Osteocyte (in vitro differentiated cells): Measurements from ENCODE around the gene PKP3. TPM values are rescaled to one million over a fixed set of nuclear protein-coding genes. Genes with fewer than 3 reads are reported as not detected.
"Not testable (repeated sequence)": the region's sequence is repeated elsewhere in the genome, so short reads cannot be mapped to it uniquely, and the experiment has no call there.

ENCODE experiments used
- DNase-seq: peaks from one replicate; pipeline ENCODE4 v3.0.0; 2021; ENCODE audit warnings: mixed read lengths; ENCODE audit not compliant: unreplicated experiment; ENCODE audit errors: extremely low spot score
- H3K27ac Mint-ChIP-seq: one replicate; pipeline ENCODE4 v1.8.0; 2021; ENCODE audit warnings: mild to moderate bottlenecking, mixed read lengths; ENCODE audit not compliant: unreplicated experiment
- H3K27me3 Mint-ChIP-seq: one replicate; pipeline ENCODE4 v1.8.0; 2021; ENCODE audit warnings: mixed read lengths; ENCODE audit not compliant: unreplicated experiment
- H3K36me3 Mint-ChIP-seq: one replicate; pipeline ENCODE4 v1.8.0; 2021; ENCODE audit warnings: mixed read lengths; ENCODE audit not compliant: unreplicated experiment
- H3K4me1 Mint-ChIP-seq: one replicate; pipeline ENCODE4 v1.8.0; 2021; ENCODE audit warnings: mixed read lengths; ENCODE audit not compliant: unreplicated experiment
- H3K4me3 Mint-ChIP-seq: one replicate; pipeline ENCODE4 v1.8.0; 2021; ENCODE audit warnings: mild to moderate bottlenecking, moderate library complexity, mixed read lengths; ENCODE audit not compliant: unreplicated experiment
- H3K9me3 Mint-ChIP-seq: one replicate; pipeline ENCODE4 v1.8.0; 2021; ENCODE audit warnings: mixed read lengths; ENCODE audit not compliant: unreplicated experiment
- total RNA-seq: library from RNA; stranded (reverse); gene quantifications from 2 replicates; pipeline ENCODE4 v1.2.1, GENCODE V29; 2021
- TF ChIP-seq, protein P1 (sequence below): fragments of 200-600 bp; sonication (generic); IDR thresholded peaks from 2 replicates; pipeline ENCODE4 v1.5.0; 2021; ENCODE audit warnings: antibody characterized with exemption, mild to moderate bottlenecking, moderate library complexity

Gene PKP3
- total RNA-seq, 1 donor from 2014 or later: 0.40 TPM

GRCh38 chr11:431921-432320 is 37.9 kb downstream of the PKP3 start:
- Mint-ChIP-seq H3K4me3 (no peak overlapping the region), H3K27me3 (no peaks in the 10 kb centered on the region), H3K27ac (no peak overlapping the region), H3K36me3 (no peaks in the 10 kb centered on the region), H3K9me3 (no peaks in the 10 kb centered on the region), H3K4me1 (no peaks in the 10 kb centered on the region)
- no peak for DNase-seq
- TF ChIP-seq, protein P1, sequence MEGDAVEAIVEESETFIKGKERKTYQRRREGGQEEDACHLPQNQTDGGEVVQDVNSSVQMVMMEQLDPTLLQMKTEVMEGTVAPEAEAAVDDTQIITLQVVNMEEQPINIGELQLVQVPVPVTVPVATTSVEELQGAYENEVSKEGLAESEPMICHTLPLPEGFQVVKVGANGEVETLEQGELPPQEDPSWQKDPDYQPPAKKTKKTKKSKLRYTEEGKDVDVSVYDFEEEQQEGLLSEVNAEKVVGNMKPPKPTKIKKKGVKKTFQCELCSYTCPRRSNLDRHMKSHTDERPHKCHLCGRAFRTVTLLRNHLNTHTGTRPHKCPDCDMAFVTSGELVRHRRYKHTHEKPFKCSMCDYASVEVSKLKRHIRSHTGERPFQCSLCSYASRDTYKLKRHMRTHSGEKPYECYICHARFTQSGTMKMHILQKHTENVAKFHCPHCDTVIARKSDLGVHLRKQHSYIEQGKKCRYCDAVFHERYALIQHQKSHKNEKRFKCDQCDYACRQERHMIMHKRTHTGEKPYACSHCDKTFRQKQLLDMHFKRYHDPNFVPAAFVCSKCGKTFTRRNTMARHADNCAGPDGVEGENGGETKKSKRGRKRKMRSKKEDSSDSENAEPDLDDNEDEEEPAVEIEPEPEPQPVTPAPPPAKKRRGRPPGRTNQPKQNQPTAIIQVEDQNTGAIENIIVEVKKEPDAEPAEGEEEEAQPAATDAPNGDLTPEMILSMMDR: no peak

DNA sequence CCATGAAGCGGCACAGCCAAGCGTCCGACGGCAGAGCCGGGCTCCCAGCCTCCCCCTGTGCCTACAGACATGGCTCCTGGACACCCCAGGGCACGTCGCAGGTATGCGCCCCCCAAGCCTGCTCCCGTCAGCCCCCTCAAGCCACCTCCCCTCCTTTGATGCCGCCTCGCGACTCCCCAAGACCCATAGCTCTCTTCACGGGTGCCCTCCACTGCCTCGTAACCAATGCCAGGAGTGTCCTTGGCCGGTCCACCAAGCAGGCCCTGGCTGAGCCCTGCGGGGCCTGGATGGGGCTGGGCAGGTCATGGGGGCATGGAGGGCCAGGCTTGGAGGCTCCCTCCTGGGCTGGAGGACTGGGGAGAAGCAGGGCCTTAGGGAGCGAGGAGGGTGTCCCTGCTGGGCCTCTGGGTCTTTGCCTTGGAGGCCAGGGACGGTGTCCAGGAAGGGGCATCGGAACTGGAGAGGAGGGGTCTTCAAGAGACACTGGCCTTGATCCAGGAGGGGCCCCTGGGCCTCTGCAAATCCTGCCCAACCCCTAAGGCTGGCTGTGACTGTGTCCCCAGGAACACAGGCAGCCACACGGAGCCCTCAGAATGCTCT is 38.6 kb downstream of the PKP3 start:
- Mint-ChIP-seq H3K4me1 (no peaks in the 10 kb centered on the region), H3K4me3 (no peak overlapping the region), H3K27ac (no peak overlapping the region), H3K9me3 (no peaks in the 10 kb centered on the region), H3K36me3 (no peaks in the 10 kb centered on the region), H3K27me3 (no peaks in the 10 kb centered on the region)
- TF ChIP-seq, protein P1: no peak
- no peak for DNase-seq

DNA sequence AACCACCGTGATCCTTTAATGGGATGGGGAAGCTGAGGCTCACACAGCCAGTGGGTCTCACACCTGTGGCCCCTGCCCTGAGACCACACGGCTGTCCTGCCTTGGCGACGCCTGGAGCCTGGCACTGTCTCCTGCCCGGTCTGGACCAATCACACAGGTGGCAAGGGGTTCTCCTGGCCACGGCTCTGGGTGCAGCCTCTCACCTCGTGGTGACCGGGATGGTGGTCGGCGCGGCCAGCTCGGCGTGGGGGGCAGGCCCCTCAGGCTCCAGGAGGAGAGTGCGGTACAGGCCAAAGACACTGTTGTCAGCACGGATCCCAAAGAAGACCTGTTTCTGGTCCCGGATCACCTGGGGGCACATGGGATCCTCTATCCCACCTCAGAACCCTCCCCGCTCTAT is 39.1 kb downstream of the PKP3 start:
- DNase-seq: no peak
- H3K27ac Mint-ChIP-seq: no peak overlapping the region
- no peaks in the 10 kb centered on the region for H3K4me1 Mint-ChIP-seq
- no peaks in the 10 kb centered on the region for H3K27me3 Mint-ChIP-seq
- H3K4me3 Mint-ChIP-seq: no peak overlapping the region
- no peaks in the 10 kb centered on the region for H3K36me3 Mint-ChIP-seq
- TF ChIP-seq, protein P1: no peak
- H3K9me3 Mint-ChIP-seq: no peaks in the 10 kb centered on the region

DNA sequence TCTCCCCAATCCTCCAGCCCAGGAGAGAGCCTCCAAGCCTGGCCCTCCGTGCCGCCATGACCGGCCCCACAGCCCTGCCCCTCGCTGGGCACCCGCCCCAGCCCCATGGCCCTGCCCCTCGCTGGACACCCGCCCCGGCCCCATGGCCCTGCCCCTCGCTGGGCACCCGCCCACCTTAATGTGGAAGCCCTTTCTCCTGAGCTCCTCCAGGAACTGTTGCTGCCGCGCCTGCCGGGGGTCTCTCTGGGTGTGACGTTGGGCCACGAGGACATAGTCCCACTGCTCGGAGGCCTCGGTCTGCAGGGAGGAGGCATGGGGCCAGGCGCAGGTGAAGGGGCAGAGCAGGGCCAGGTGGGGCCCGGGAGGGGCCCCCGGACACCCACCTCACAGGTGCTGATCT is 39.6 kb downstream of the PKP3 start:
- Mint-ChIP-seq H3K27me3 (no peaks in the 10 kb centered on the region), H3K4me1 (no peaks in the 10 kb centered on the region), H3K36me3 (no peaks in the 10 kb centered on the region), H3K9me3 (no peaks in the 10 kb centered on the region), H3K4me3 (no peak overlapping the region), H3K27ac (no peak overlapping the region)
- TF ChIP-seq, protein P1: no peak
- no peak for DNase-seq

GRCh38 chr11:434496-434895 is 40.5 kb downstream of the PKP3 start:
- H3K4me1 Mint-ChIP-seq: no peaks in the 10 kb centered on the region
- no peak overlapping the region for H3K4me3 Mint-ChIP-seq
- no peaks in the 10 kb centered on the region for H3K9me3 Mint-ChIP-seq
- no peak for DNase-seq
- TF ChIP-seq, protein P1: no peak
- H3K36me3 Mint-ChIP-seq: no peaks in the 10 kb centered on the region
- H3K27ac Mint-ChIP-seq: no peak overlapping the region
- no peaks in the 10 kb centered on the region for H3K27me3 Mint-ChIP-seq

DNA sequence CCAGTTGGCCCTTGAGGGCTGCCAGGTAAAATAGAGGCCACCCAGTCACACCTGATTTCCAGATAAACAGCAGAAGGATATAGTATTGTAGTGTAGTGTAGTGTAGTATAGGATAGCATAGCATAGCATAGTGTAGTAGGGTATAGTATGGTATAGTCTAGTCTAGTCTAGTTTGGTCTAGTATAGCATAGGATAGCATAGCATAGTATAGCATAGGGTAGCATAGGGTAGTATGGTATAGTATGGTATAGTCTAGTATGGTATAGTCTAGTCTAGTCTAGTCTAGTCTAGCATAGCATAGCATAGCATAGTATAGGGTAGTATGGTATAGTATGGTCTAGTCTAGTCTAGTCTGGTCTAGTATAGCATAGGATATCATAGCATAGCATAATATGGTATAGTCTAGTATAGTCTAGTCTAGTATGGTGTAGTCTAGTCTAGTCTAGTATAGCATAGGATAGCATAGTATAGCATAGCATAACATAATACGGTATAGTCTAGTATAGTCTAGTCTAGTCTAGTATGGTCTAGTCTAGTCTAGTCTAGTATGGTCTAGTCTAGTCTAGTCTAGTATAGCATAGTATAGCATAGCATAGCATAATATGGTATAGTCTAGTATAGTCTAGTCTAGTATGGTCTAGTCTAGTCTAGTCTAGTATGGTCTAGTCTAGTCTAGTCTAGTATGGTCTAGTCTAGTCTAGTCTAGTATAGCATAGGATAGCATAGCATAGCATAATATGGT is 41.2 kb downstream of the PKP3 start:
- H3K4me1 Mint-ChIP-seq, H3K4me3 Mint-ChIP-seq, H3K27me3 Mint-ChIP-seq, H3K9me3 Mint-ChIP-seq, H3K27ac Mint-ChIP-seq, DNase-seq, H3K36me3 Mint-ChIP-seq: not testable (repeated sequence)
